ENCODE data around the gene ATG3.

DNA sequence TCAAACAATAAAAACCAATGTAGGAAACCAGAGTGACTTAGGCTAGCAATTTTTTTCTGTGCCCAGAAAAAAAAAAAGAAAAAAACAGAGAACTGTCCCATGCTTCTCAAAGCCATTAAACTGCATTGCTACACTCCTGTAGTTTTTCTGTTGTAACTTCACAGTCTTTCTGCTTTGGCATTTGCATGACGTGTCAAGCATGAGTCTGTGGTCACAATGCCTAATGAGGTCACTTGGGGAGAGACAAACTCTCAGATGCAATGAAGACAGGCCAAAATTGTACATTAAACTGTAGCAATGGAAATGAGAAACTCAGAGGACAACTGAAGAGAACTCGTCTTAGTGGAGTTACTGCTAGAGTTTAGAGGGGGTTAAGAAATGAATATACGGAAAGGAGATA, 48.4 kb upstream of the ATG3 start:
- TF ChIP-seq, protein P1, sequence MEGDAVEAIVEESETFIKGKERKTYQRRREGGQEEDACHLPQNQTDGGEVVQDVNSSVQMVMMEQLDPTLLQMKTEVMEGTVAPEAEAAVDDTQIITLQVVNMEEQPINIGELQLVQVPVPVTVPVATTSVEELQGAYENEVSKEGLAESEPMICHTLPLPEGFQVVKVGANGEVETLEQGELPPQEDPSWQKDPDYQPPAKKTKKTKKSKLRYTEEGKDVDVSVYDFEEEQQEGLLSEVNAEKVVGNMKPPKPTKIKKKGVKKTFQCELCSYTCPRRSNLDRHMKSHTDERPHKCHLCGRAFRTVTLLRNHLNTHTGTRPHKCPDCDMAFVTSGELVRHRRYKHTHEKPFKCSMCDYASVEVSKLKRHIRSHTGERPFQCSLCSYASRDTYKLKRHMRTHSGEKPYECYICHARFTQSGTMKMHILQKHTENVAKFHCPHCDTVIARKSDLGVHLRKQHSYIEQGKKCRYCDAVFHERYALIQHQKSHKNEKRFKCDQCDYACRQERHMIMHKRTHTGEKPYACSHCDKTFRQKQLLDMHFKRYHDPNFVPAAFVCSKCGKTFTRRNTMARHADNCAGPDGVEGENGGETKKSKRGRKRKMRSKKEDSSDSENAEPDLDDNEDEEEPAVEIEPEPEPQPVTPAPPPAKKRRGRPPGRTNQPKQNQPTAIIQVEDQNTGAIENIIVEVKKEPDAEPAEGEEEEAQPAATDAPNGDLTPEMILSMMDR (IDR thresholded peaks at IDR 0.05): no peak
- TF ChIP-seq POLR2A (IDR thresholded peaks at IDR 0.05): no peak
- TF ChIP-seq POLR2AphosphoS5 (IDR thresholded peaks at IDR 0.05): no peak

Measured in transverse colon (tissue), 4 donors.